ENCODE measurements around the gene NTN5. TPM values are rescaled to one million over a fixed set of nuclear protein-coding genes. Genes with fewer than 3 reads are reported as not detected.

The NTN5 gene
- total RNA-seq, 1 experiment from 2014 or later, result not detected

DNA sequence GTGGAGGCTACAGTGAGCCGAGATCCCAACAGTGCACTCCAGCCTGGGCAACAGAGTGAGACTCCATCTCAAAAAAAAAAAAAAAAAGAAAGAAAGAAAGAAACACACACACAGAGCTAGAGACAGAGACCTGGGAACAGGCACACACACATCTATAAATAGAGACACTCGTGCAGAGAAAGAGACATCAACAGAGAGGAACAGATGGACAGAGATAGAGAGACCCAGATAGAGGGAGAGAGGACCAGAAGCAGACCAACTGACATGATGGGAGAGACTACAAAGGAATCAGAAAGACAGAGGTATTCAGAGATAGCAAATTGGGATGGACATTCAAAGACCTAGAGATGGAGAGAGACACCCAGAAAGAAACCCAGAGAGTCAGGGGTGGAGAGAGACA, 24.7 kb downstream of the NTN5 start:
- Histone ChIP-seq H3K9me3 (ENCODE audit: low read depth, low read length, poor library complexity, severe bottlenecking) (no peaks in the 10 kb centered on the region), H3K27me3 (replicated peaks; ENCODE audit: insufficient read depth, low read depth, low read length, poor library complexity) (no peaks in the 10 kb centered on the region), H3K4me1 (ENCODE audit: insufficient read depth, low read length, poor library complexity, severe bottlenecking) (peaks cover 26% of the 10 kb centered on the region), H3K4me3 (ENCODE audit: low read depth, low read length, poor library complexity, severe bottlenecking) (no peak overlapping the region), H3K36me3 (ENCODE audit: insufficient read depth, low read length, poor library complexity, severe bottlenecking) (no peaks in the 10 kb centered on the region), H3K27ac (ENCODE audit: low read depth, low read length, poor library complexity, severe bottlenecking) (no peak overlapping the region)
- POLR2A ChIA-PET (ENCODE audit: low non-redundant PET), result no interaction called here
- intact Hi-C loops (cut with micrococcal nuclease; ENCODE audit: unreplicated experiment), result loop anchor here (5.0 to 10.0 kb wide), 4 partner anchors 64 to 317 kb away; partner anchors contain the start of genes FTL and HSD17B14
- no peak for DNase-seq (ENCODE audit: low spot score)
- no TSS peak for BruUV-seq (replicated peaks)
- CTCF ChIA-PET, result no interaction called here
- TF ChIP-seq, protein P1, sequence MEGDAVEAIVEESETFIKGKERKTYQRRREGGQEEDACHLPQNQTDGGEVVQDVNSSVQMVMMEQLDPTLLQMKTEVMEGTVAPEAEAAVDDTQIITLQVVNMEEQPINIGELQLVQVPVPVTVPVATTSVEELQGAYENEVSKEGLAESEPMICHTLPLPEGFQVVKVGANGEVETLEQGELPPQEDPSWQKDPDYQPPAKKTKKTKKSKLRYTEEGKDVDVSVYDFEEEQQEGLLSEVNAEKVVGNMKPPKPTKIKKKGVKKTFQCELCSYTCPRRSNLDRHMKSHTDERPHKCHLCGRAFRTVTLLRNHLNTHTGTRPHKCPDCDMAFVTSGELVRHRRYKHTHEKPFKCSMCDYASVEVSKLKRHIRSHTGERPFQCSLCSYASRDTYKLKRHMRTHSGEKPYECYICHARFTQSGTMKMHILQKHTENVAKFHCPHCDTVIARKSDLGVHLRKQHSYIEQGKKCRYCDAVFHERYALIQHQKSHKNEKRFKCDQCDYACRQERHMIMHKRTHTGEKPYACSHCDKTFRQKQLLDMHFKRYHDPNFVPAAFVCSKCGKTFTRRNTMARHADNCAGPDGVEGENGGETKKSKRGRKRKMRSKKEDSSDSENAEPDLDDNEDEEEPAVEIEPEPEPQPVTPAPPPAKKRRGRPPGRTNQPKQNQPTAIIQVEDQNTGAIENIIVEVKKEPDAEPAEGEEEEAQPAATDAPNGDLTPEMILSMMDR (conservative IDR thresholded peaks at IDR 0.05; ENCODE audit: low read depth, low read length), result no peak
- no peak for TF ChIP-seq EZH2 (IDR thresholded peaks at IDR 0.05; ENCODE audit: borderline replicate concordance, low read depth, low read length, poor library complexity, severe bottlenecking)

DNA sequence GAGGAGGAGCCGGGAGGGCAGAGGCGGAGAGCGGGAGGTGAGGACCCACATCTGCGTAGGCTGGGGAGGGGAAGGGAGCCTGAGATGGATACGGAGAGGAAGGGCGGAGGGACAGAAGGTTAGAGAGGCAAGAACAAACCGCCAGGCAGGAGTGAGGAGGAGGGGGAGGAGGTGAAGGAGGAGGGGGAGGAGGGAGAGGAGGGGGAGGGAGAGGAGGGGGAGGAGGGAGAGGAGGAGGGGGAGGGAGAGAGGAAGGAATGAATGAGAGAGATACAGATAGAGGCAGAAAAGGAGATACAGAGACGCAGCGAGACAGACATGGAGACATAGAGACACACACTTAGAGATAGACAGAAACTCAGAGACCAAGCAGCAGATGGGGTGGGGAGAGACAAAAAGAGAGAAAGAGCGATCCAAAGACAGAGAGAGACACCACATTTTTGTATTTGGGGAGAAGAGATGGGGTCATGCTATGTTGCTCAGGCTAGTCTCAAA, 26.0 kb downstream of the NTN5 start:
- intact Hi-C loops (cut with micrococcal nuclease; ENCODE audit: unreplicated experiment), result loop anchor here (5.0 to 10.0 kb wide), 4 partner anchors 66 to 318 kb away; partner anchors contain the start of genes FTL and HSD17B14
- H3K4me3 ChIP-seq (ENCODE audit: low read depth, low read length, poor library complexity, severe bottlenecking), result peak overlapping the region; percentile 62
- DNase-seq (ENCODE audit: low spot score), result no peak
- H3K27me3 ChIP-seq (replicated peaks; ENCODE audit: insufficient read depth, low read depth, low read length, poor library complexity), result no peaks in the 10 kb centered on the region
- POLR2A ChIA-PET (ENCODE audit: low non-redundant PET), result no interaction called here
- TF ChIP-seq EZH2 (IDR thresholded peaks at IDR 0.05; ENCODE audit: borderline replicate concordance, low read depth, low read length, poor library complexity, severe bottlenecking), result no peak
- TF ChIP-seq, protein P1 (conservative IDR thresholded peaks at IDR 0.05; ENCODE audit: low read depth, low read length), result no peak
- no peaks in the 10 kb centered on the region for H3K9me3 ChIP-seq (ENCODE audit: low read depth, low read length, poor library complexity, severe bottlenecking)
- CTCF ChIA-PET, result no interaction called here
- no TSS peak for BruUV-seq (replicated peaks)
- peak overlapping the region; percentile 77 for H3K27ac ChIP-seq (ENCODE audit: low read depth, low read length, poor library complexity, severe bottlenecking)
- H3K4me1 ChIP-seq (ENCODE audit: insufficient read depth, low read length, poor library complexity, severe bottlenecking), result peaks cover 26% of the 10 kb centered on the region
- no peaks in the 10 kb centered on the region for H3K36me3 ChIP-seq (ENCODE audit: insufficient read depth, low read length, poor library complexity, severe bottlenecking)

DNA sequence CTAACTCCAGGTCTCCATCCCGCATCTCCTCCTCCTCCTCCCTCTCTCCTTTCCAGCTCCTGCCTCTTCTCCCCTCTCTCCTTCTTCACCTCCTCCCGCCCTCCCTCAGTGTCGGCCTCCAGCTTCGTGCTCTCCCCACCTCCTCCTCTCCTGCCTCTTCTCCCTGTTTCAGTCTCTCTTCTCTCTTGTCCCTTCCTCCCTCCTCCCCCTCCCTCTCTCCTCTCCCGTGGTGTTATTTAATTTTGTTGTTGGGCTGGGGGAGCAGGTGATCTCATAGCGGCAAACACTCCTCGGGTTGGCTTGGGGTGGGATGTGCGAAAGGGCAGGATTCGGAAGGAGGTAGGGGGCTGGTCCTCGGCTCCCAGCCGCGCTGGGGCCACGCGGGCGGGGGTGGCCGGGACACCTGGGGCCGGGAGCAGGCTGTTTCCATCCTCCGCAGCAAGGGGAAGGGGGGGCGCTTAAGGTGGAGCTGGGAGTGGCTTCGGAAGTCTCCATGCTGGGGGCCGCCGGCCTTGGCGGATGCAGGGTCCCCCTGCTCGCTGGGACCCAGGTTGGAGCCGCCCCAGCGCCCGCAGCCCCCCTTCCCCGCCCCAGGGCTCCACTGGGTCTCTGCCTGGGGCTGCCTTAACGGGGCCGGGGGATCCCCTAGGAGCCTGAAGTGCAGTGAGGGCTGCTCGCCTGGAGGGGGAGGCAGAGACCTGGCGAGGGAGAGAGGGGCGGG, 26.7 kb downstream of the NTN5 start, which contains the start of gene CA11:
Gene CA11, minus strand, starts transcription at position 187 of the 721 bp plus-strand sequence. CDS start 555 bp downstream, outside the sequence.
- peak within 1 kb of the TSS; percentile 77 for H3K27ac ChIP-seq (ENCODE audit: low read depth, low read length, poor library complexity, severe bottlenecking)
- peak within 1 kb of the TSS; percentile 62 for H3K4me3 ChIP-seq (ENCODE audit: low read depth, low read length, poor library complexity, severe bottlenecking)
- H3K9me3 ChIP-seq (ENCODE audit: low read depth, low read length, poor library complexity, severe bottlenecking), result no peaks in the 10 kb centered on the region
- intact Hi-C loops (cut with micrococcal nuclease; ENCODE audit: unreplicated experiment), result loop anchor here (5.0 to 10.0 kb wide), 4 partner anchors 66 to 319 kb away; partner anchors contain the start of genes FTL and HSD17B14
- no peaks in the 10 kb centered on the region for H3K27me3 ChIP-seq (replicated peaks; ENCODE audit: insufficient read depth, low read depth, low read length, poor library complexity)
- peaks cover 26% of the 10 kb centered on the region for H3K4me1 ChIP-seq (ENCODE audit: insufficient read depth, low read length, poor library complexity, severe bottlenecking)
- no peak for TF ChIP-seq EZH2 (IDR thresholded peaks at IDR 0.05; ENCODE audit: borderline replicate concordance, low read depth, low read length, poor library complexity, severe bottlenecking)
- TF ChIP-seq, protein P1 (conservative IDR thresholded peaks at IDR 0.05; ENCODE audit: low read depth, low read length), result peak; percentile 94
- POLR2A ChIA-PET (ENCODE audit: low non-redundant PET), result no interaction called here
- CTCF ChIA-PET, result interaction anchor here (0.6 to 1.8 kb wide), 5 partner anchors 68 to 324 kb away, joined by 3 to 8 read pairs (median 4); no protein-coding TSS in a partner anchor
- DNase-seq (ENCODE audit: low spot score), result peak; percentile 97
- no peaks in the 10 kb centered on the region for H3K36me3 ChIP-seq (ENCODE audit: insufficient read depth, low read length, poor library complexity, severe bottlenecking)
- no TSS peak for BruUV-seq (replicated peaks)
